NB4 (cell line): ENCODE measurements around the gene SGPL1.

ENCODE experiments used
- DNase-seq: peaks from one replicate; pipeline ENCODE4 v3.0.0; 2010; ENCODE audit warnings: low read depth
- H3K4me3 ChIP-seq: one replicate; pipeline ENCODE4 v1.5.1; 2011; ENCODE audit warnings: mild to moderate bottlenecking, low read depth, low read length, moderate library complexity
- MYC ChIP-seq: IDR thresholded peaks from 2 replicates; pipeline ENCODE4 v1.6.1; 2011; ENCODE audit warnings: low read depth, low read length
- POLR2A ChIP-seq: IDR thresholded peaks from 2 replicates; pipeline ENCODE4 v1.6.1; 2011; ENCODE audit warnings: mild to moderate bottlenecking; ENCODE audit not compliant: insufficient read length; ENCODE audit errors: extremely low read depth
- TF ChIP-seq, protein P1 (sequence below): IDR thresholded peaks from 2 replicates; pipeline ENCODE4 v1.6.1; 2011; ENCODE audit warnings: low read depth, low read length
- TF ChIP-seq, protein P2 (sequence below): IDR thresholded peaks from one replicate; pipeline ENCODE4 v1.5.1; 2012; ENCODE audit warnings: low read depth, low read length

SGPL1 gene

DNA sequence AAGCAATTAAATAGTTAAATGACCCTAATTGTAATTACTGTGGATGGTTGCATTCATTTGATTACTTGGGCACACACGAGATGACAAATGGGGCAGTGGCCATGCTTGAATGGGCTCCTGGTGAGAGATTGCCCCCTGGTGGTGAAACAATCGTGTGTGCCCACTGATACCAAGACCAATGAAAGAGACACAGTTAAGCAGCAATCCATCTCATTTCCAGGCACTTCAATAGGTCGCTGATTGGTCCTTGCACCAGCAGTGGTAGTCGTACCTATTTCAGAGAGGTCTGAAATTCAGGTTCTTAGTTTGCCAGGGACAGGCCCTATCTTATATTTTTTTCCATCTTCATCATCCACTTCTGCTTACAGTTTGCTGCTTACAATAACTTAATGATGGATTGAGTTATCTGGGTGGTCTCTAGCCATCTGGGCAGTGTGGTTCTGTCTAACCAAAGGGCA, 64.4 kb downstream of the SGPL1 start:
- TF ChIP-seq MYC (peak; percentile 85), POLR2A (no peak)
- TF ChIP-seq, protein P1, sequence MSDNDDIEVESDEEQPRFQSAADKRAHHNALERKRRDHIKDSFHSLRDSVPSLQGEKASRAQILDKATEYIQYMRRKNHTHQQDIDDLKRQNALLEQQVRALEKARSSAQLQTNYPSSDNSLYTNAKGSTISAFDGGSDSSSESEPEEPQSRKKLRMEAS: peak; percentile 87
- TF ChIP-seq, protein P2, sequence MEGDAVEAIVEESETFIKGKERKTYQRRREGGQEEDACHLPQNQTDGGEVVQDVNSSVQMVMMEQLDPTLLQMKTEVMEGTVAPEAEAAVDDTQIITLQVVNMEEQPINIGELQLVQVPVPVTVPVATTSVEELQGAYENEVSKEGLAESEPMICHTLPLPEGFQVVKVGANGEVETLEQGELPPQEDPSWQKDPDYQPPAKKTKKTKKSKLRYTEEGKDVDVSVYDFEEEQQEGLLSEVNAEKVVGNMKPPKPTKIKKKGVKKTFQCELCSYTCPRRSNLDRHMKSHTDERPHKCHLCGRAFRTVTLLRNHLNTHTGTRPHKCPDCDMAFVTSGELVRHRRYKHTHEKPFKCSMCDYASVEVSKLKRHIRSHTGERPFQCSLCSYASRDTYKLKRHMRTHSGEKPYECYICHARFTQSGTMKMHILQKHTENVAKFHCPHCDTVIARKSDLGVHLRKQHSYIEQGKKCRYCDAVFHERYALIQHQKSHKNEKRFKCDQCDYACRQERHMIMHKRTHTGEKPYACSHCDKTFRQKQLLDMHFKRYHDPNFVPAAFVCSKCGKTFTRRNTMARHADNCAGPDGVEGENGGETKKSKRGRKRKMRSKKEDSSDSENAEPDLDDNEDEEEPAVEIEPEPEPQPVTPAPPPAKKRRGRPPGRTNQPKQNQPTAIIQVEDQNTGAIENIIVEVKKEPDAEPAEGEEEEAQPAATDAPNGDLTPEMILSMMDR: peak; percentile 93
- DNase-seq: peak; percentile 87

DNA sequence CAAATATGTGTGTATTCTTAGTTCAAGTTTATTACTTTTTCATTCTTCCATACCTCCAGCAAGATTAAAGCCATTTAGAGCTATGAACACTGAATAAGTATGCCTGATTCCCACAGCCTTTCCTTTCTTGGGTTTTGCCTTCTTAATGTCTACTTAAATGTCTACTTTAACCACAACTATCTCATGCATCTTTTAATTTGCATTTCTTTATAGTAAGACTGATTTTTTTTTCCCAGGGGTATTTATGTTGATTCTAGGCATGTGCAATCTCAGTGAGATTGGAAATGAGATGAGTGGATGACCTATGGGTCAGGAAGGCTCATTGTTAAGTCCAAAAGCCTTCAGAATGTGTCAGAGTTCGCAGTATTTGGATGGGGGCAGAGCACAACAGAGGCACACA, 69.0 kb downstream of the SGPL1 start:
- DNase-seq: no peak
- TF ChIP-seq POLR2A (no peak), MYC (no peak)
- TF ChIP-seq, protein P1: no peak
- TF ChIP-seq, protein P2: no peak
- no peak overlapping the region for H3K4me3 ChIP-seq

More for the DNA sequence above, 64.4 kb downstream of the SGPL1 start:
- no peak overlapping the region for H3K4me3 ChIP-seq

DNA sequence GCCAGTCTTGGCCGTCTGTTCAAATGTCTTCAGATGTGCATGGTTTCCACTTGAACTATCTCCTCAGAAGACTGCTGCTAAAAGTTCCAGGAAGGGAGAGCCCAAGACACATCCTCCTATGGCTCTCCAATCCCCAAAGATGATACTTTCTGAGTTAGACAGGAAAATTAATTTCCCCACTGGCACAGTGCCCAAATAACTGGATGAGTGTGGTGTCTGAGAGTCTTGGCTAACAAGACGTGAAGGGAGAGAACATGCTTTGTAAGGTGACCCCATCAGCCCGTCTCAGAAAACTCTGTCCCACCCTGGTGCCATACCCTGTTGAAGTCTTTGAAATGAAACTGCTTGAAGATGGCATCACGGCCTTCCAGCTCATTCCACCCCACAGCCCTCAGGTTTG, 69.7 kb downstream of the SGPL1 start:
- DNase-seq: no peak
- TF ChIP-seq, protein P2: no peak
- TF ChIP-seq POLR2A: no peak
- TF ChIP-seq, protein P1: no peak
- TF ChIP-seq MYC: no peak

DNA sequence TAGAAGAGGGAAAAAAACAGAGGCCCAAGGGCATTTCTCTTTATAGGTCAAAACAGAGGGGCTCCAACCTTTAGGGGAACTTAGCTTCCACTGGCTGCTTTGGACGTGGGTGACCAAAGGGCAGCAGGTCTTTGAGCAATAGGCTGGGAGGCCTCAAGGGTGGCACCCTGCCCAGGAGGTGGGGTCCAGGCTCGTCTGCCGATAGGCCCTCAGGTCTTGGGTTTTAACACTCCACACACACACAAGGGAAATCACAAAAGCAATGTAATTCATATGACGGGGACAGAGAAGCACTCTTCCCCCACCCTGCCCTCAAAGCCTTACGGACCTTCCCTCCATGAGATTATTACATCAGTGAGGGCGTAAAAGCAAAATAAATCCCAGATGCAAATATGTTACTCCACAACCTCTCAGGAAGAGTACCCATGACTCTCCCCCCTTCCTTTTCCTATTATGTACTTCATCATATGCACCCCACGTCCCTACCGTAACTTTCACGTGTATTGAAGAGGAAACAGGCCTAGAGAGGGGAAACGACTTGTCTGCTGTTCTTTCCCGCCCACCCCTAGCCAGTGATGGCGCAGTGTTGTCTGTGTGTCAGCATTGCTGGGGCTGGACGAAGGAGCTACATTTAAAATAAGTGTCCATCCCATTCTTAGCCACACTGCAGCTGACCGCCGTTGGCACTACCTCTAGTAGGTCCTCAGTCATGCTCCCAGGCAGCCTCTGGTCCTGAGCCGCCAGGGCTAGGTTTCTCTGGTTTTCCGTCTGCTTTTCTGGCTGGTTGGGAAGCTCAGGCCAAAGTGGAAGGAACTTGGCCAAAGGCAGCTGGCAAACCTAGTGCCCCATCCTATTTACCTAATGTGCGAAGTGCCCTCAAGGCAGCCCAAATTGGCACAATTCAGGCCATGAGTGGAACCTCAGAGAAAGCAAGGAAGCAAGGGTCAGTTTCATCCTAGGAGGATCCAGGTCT, 70.5 kb downstream of the SGPL1 start:
- TF ChIP-seq MYC (no peak), POLR2A (no peak)
- TF ChIP-seq, protein P1: no peak
- TF ChIP-seq, protein P2: no peak
- no peak overlapping the region for H3K4me3 ChIP-seq
- DNase-seq: no peak

More for the DNA sequence above, 69.7 kb downstream of the SGPL1 start:
- no peak overlapping the region for H3K4me3 ChIP-seq

DNA sequence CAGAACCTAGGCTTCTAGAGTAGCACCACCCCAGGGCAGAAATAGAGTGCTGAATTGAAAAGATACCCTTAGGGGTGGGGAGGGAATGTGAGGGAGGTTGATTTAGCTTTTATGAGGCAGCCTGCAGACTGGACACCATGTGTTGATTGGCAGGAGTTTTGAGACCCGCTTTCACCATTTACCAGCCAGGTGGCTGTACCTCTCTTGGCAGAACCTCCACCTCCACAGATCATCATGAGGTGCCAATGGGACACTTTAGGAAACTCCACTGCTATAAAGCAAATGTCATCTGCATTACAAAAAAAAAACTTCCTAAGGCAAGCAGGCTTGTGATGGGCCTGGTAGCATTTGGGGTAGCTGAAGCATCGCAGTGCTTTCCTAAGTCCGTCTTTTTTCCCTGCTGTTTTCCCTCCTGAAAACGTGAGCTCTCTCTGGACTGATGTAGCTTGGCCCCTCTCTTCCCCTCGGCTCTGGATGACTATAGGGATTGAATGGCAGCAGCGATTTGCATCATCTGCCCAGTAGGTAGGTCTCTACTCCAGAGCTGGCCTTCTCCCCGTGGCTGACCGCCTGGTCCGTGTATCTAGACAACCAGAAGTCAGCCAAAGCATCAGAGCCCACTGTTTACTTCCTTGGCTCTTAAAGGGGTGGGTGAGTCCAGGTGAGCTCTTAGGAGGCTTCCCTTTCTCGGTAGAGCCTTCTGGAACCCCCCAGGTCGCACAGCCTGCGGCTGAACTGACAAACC, 71.3 kb downstream of the SGPL1 start:
- TF ChIP-seq MYC (no peak), POLR2A (no peak)
- TF ChIP-seq, protein P1: no peak
- TF ChIP-seq, protein P2: no peak
- no peak for DNase-seq
- no peak overlapping the region for H3K4me3 ChIP-seq
